ENCODE measurements around the gene MSI1.

The MSI1 gene

DNA sequence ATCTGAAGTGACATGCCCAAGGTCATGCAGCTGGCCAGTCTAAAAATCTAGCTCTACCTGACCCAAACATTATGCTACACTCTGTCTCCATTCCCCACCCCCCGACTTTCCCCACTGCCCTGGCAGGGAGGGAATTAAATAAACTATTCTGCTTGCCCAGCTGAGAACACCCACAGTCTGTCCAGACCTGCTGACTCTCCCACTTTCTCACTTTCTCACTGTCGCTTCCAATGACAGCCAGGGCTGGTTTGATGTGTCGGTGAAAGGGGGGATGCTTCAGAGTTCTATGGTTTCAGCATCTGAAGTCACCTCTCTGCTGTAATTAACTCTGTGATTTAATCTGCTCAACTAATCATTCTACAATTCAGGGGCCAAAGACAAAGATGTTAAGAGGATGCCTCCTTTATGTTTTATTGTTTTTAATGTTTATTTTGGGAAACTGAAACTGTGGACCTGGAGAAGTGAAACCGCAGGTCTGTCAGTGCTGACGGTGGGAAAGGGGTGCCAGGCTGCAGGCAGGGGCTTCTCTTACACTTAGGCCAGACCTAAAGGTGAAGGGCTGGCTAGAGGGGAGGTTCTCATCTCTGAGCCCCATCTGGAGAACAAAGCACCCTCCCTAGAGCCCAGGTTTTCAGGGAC lies 8.1 kb upstream of the MSI1 start:
- DNase-seq (ENCODE audit: low read depth) = no peak

DNA sequence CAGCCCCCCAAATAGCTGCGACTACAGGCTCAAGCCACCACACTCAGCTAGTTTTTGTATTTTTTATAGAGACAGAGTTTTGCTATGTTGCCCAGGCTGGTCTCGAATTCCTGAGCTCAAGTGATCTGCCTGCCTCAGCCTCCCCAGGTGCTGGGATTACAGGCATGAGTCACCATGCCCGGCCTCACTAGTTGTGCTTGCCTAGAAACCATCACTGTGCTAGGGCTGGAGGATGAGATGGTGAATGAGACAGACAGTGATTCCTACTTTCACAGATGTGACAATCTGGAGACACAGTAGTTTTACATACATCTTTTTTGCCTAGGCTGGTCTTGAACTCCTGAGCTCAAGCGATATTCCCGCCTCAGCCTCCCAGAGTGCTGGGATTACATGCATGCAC lies 7.5 kb upstream of the MSI1 start:
- DNase-seq (ENCODE audit: low read depth) = no peak

DNA sequence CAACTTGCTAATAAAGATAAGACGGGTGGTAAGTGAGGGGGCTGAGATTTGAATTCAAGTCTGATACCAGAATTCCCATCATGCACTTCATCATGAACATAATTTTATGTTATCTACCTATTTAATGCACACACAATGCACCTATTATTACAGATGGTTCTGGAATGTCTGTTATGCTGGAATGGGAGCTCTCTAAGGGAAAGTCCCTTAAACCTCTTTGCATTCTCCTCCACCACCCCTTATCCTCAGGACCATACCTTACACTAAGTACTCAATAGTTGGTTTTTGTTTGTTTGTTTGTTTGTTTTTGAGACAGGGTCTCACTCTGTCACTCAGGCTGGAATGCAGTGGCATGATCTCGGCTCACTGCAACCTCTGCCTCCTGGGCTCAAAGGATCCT lies 7.0 kb upstream of the MSI1 start:
- no peak for DNase-seq (ENCODE audit: low read depth)

DNA sequence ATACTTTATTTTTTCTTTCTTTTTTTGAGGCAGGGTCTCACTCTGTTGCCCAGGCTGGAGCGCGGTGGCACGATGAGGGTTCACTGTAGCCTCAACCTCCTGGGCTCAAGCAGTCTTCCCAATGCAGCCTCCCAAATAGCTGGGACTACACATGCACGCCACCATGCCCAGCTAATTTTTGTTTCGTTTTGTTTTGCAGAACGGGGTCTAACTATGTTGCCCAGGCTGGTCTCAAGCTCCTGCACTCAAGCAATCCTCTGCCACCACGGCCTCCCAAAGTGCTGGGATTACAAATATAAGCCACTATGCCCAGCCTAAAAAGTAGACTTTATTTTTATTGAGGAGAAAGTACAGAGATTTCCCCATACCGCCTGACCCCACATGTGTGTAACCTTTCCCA lies 4.7 kb upstream of the MSI1 start:
- DNase-seq (ENCODE audit: low read depth) = no peak

DNA sequence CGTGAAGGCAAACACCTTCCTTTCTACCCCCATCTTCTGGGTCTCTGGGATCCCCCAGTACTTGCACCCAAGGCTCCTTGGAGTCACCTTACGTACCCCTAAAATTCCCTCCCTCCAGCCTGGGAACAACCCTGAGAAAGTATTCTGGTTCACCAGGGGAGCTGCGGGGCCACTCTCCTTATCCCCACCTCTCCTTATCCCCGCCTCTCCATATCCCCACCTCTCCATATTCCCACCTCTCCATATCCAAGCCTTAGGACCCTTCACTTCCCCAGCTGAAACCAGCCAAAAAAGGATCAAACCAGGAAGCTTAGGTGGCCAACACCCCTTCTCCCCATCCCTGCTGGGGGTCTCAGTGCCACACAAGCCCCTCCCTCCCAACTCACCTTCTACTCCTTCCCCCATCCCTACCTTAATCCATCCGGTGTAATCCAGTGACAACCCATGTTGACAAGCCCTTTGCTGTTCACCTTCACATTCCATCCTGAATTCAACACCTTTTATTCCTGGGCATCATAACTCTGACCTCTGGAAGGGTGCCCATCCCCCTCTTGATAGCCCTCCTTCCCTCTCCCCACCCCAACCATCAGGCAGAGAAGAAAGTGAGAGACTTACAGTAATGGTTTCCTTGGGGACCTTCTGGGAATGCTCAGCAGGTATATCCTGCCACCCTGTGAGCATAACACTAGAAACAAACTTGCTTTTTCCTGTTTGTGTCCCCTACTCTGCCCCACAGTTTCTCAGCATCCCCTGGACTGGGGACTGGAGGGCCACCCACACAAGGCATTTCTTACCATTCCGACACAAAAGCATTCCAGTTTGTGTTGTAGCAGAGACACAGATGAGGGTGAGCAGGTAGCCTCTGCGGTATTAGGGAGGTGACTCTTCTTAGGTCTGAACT lies 1.6 kb upstream of the MSI1 start:
- DNase-seq (ENCODE audit: low read depth) = no peak

DNA sequence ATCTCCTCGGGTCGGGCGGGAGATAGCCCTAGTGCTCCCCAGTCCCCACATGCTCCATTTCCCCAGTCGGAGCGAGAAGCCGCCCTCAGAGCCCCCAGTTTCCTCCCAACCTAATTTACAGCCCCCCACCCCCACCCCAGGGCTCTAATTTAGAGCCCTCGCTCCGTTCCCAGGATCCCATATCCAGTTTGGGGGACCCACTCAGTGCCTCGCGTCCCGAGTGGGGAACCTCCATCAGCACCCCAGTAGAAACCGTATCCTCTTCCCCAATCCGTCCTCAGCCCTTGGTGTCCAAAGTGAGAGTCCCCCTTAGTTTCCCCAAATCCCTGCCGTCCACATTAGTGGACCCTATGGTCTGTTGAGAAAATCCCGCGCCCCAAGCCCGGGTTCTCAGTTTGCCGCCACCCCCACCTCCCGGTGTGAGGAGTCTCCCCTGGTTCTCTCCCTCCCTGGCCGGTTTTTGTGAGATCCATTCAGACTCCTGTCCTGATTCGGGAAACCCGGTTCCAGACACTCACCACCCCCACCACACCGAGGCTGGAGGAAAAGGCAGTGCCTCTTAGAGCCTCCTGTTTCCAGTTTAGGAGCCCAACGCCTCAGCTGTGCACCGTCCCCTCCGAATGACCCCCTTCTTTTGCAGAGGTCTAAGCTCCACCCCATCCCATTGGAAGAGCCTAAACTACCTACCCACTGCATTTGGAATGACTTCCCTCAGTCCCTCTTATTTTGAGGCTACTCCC lies 809 bp upstream of the MSI1 start:
- no peak for DNase-seq (ENCODE audit: low read depth)

DNA sequence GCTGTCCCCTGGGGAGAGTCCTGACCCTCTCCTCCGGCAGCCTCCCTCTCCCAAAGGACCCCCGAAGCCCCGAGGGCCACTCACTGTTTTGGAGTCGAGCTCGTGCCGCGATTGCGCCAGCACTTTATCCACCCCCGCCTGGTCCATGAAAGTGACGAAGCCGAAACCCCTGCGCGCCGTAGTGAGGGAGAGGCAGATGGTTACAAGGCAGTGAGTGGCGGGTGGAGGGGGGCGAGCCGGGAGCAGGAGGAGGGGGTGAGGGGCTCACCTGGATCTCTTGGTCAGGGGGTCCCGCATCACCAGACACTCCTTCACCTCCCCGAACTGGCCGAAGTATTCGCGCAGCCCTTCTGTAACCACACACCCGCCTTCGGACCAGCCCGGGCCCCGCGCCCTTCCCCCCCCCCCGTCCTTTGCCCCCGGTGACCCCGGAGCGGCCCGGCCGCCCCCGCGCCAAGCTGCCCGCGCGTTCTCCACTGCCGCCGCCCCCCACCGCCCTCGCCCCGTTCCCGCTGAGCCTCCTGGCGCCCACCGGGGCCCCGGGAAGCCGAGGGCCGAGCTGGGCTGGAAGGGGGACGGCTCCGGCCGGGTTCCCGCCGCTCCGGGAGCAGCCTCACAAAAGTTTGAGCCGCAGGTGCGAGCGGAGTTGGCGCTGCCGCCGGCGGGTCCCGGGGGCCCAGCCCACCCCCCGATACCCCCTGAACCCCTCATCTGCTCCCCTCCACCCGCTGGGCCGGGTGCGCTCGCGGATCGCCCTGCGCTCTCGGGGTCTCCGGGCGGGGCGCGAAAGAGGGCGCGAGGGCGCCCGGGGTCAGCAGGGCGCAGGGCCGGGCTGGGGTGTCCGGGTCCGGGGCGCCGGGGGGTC lies 808 bp downstream of the MSI1 start:
- no peak for DNase-seq (ENCODE audit: low read depth)

DNA sequence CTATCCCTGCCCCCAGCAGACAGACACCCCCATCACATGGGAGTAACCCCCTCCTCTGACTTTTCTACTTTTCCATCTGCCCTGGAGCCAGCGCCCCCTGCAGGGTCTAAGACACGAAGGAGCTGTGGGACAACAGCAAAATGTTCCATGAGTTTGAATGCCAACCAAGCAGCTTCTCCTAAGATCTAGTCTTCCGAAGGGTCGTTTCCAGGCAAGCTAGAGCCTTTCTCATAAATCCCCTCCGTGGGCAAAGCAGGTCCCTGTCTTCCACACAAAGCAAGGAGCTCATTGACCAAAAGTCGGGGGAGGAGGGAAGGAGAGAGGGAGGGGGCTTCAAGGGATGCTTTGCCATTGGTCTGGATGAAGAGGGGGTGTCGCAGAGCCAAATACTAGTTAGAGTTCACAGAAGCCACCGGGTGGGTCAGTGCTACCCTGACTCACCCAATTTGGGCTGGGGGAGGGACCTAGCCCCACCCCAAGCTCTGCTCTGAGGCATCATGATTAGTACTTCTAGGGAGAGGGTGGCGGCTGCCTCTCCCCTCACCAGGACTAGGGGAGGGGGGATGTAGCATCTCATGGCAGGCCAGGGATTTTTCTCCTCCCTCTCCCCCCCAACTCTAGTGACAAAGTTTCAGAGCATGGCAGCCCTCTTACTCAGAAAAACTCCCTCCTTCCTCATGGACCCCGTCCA lies 1.6 kb downstream of the MSI1 start:
- DNase-seq (ENCODE audit: low read depth) = no peak

DNA sequence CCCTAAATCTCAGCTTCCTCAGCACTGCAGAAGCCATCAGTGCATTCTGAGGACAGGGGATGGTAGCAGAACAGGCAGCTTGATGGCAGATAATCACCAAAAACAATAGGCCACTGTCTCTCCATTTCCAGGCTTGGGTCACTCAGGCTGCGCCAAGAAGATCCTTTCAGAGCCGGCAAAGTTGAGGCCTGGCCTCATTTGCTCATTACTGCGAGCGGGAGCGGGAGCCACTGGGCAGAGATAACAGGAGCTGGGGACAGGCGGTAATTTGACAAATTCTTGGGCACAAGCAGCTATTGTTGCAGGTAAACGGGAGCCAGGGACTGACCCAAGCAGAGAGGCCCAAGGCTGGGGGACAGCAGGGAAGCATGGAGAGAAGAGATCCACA lies 2.1 kb downstream of the MSI1 start:
- no peak for DNase-seq (ENCODE audit: low read depth)

DNA sequence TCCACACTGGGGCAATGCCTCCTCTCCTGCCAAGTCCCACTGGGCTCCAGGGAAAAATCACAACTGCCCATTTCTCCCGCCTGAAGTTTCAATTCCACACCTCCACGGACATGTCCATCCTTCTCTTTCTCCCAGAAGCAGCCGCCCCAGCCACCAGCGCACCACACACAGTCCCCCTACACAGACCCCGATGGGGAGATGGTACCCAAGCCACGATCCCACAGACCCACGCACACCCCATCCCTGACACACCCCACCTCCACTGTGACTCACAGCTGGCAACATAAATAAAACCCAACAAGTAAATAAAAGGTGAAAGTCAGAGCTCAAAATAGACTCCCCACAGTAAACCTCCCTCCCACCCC lies 2.6 kb downstream of the MSI1 start:
- DNase-seq (ENCODE audit: low read depth) = no peak

DNA sequence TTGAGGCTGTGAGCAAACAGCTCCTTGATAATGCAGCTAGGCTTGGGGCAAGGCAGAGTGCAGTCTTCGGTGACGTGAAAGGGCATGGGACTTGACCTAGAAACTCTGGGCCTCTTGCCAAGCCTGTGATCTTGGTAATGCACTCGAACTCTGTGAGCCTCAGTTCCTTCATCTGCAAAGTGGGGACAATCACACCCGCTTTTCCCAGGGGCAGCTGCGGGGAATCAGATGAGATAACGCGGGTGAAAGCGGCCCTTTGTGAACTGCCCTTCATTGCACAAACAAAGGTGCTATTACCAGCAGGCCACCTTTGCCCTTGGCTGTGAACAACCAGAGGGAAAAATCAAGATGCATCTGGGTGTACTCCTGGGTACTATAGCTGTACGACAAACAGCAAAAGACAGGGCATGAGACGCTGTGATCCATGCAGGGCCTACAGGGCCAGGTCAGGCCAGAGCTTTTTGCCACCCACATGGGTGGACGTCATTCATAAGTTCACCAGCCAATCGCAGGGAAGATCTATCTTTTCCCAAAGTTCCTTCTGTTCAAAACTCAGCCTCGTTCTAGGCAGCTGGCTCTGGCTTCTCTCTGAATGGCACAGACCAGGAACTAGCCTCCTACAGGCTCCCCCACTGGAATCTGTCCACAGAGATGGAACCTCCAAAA lies 3.2 kb downstream of the MSI1 start:
- no peak for DNase-seq (ENCODE audit: low read depth)

DNA sequence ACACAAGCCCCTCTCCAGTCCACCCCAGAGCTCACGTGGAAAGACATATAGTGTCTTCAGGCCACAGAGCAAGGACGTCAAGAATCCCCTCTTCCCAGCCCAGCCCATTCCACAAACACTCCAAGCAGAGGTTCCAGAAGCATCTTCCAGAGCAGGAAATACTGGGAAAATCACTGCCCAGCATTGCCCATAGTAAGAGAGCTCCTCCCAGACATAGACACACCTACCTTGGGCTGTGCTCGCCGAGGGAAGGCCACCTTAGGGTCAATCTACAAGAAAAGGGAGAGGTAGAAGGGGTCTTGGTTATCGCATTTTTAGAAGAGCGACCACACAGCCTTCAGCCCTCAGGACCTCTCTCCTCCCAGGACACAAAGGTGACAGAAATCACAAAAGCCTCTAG lies 4.5 kb downstream of the MSI1 start:
- DNase-seq (ENCODE audit: low read depth) = no peak

DNA sequence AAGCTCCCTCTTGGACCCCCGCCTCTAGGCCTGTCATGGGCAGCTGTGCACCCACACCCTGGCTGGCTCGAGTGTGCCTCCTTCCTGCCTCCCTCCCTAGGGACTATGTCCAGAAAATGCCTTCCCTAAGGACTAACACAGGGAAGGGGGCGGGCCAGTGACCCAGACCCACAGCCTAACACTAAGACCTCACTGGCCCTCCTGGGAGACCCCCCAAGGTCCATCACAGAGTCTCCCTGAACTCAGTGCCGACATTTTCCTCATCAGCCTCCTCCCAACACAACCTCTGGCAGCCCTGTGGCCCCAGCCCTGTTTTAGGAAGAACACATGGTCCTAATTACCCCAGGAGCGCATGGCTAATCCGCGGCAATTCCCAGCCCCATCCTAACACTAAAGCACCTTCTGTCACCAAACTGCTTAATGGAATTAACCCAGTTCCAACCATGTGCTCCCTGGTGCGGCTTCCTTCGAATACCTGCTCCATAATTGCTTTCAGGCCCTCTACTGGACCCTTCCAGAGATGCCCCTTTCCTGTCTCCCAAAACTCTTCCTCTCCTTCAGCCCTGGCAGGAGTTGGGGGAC lies 5.6 kb downstream of the MSI1 start:
- no peak for DNase-seq (ENCODE audit: low read depth)

DNA sequence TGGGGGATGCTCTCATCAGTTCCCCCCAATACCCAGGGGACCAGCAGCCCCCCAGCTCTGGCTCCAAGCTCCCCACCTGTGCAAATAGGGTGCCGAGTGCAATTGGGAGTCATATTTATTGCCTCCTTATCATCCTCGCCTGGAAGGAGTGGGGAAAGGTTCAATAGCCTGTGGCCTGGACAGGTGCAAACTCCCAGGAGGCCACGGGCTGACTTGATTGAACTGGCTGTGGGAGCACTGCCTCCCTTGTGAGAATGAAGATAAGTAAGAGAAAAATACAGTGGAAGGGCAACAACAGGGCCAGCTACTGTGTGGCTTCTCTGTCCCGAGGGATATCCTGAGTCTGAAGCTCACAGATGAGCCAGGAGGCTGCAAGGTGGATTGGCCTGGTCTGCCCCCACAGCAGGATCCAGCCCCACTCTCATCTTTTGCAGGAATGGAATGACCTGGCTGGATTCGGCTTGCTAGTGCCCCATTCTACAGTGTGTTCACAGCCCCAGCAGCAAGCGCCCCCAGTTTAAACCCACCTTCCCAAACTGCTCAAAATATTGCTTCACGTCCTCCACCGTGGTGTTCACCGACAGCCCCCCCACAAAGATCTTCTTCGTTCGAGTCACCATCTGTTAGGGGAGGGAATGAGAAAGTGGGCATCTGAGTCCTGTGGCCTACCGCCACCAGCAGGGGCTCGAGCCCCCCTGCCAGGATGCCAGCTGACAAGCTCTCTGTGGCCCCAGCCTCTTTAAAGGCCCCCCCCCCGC lies 6.3 kb downstream of the MSI1 start:
- no peak for DNase-seq (ENCODE audit: low read depth)

DNA sequence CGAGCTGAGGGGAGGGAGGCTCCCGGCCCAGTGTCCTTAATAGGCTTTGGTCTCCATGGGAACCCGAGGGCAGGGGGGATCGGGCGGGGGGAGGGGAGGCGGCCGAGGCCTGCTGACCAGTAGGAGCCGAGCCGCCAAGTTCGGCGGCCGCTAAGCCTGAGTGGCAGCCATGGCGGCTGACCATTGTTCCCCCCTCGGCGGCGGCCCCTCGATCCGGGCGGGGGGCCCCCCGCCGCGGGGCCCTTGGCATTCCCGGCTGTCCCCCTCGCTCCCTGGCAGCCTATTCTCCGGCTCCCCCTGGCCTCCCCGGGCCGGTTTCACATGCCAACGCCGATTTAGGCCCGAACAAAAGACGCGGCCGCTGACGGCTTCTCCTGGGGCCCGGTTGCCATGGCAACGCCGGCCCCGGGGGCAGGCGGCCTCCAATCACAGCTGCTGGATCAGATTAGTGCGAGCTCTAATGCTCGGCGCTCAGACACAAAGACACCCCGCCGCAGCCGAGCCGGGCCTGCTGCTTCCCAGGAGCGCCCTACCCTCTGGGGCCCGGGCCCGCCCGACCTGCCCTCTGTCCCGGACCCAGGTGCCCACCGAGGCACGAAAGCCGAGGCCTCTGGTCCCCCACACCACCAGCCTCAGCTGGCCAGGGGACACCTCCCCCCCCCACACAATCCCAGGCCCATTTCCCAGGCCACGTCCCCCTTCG lies 7.3 kb downstream of the MSI1 start:
- peak; percentile 61 for DNase-seq (ENCODE audit: low read depth)

DNA sequence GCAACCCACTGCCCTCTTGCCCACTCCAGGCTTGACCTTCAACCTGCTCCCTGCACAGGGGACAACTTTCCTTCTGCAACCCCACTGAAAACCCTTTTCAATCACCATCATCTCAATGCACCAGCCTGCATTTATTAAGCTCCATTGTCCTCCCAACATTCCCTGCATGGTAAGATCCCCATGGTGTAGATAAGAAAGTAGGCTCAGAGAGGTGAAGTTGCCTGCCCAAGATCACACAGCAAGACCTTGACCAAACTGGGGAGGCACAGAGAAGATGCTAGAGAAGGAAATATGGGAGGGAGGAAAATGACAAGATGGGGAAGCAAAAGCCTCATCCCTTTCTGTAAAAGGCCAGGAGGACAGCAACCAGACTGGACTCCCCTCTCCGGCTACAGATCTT lies 9.8 kb downstream of the MSI1 start:
- no peak for DNase-seq (ENCODE audit: low read depth)

DNA sequence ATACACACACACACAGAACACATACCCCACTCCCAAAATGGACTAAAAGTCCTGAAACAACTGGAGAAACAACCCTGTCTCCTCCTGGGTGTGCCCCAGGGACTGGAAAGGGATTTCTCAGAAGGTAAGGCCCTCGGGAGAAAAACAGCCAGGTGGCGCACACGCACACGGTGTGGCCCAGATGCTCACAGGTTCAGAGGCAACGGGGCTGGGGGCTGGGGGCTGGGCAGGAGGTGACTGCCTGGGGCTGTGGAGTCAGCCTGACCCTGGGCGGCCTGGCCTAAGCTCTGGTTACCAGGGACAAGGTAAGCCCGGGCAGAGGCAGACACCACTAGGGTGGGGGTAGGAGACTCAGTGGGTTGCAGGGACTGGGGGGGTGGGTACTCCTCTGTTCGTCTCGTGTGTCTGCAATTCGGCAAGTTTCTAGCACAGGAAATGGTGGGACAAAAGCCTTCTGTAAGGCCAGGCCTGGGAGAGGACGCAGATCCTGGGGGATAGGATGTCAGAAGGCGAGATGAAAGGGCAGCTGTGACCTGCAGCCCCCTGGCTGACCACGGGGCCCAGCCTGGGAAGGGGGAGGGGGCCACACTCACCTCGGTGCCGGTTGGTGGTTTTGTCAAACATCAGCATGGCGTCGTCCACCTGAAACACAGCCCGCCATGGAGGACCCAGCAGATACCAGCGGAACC lies 10.4 kb downstream of the MSI1 start:
- DNase-seq (ENCODE audit: low read depth) = no peak

DNA sequence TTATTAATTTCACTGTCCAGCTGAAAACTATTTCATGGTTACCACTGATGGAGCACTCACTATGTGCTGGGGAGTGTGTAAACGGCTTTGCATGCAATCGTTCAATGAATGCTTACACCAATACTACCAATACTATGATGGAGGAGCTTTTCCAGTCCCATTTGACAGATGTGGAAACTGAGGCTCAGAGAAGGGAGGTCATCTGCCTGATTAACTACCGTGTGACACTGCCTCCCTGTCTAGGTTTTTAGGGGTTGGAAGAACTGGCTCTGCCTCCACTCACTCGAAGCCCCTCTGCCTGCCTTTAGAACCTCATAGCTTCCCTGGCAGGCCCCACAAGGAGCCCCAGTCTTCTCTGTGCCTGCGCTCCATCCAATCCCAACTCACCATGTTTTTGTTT lies 11.9 kb downstream of the MSI1 start:
- no peak for DNase-seq (ENCODE audit: low read depth)

DNA sequence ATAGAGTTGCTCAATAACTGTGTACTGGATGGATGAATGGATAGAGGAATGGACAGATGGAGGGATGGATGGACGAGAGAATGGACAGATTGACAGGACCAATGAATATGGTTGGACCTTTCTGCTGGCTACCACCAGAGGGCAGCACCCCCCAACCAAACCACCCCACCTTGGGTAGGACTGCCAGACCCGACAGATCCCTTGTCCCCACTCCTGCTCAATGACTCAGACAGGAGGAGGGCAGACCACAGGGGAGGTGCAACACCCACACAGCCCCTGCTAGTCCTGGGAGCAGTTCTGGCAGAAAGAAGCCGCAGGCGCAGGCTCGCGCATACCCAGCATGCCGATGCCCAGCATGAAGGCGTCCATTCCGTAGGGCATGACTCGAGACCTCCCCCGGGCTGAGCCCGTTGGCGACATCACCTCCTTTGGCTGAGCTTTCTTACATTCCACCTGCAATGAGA lies 12.4 kb downstream of the MSI1 start:
- DNase-seq (ENCODE audit: low read depth) = peak; percentile 91

Measured in EH (cell line).